Measurements from ENCODE around the gene ONECUT2. TPM values are rescaled to one million over a fixed set of nuclear protein-coding genes. Genes with fewer than 3 reads are reported as not detected.

The ONECUT2 gene
- polyA plus RNA-seq, 3 donors, result not detected

DNA sequence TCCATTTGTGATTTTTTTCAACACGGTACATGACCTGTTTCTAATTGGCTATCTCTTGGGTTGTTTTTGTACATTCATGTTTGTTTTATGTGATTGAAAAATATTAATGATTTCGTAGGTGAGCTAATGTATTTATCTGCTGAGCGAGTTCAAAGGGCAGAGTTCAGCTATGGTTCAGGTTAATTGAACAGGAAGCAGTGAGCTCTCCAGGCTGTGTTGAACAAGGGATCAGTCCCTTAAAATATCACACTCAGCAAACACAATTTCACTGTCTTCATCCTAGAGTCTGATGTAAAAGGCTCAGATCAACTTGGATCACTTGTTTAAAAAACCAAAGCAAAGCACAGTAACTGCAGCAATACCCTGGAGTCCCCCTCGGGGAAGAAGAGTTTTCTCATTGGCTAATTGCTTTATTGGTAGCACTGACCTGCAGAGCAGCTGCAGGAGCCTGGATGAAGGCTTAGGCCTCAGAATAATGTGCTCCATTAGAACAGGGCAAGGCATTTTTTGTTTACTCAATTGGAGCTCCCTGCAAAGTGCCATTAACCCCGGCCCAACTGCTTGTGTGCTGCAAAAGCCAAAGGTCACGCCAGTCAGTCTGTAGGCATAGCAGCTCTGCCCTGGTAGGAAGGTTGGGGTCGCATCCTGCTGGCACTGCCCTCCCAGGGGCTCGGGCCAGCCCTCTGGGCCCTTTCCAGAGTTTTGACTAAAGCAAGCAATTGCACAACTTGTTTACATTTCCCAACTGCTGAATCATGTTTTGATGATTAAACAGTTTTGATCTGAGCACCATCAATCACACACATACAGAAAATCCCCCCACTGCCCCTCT is 10.5 kb downstream of the ONECUT2 start:
- peaks cover 56 to 58% of the 10 kb centered on the region in 2 donors for H3K27me3 ChIP-seq (ENCODE audit: control insufficient read depth in 2 of 2, insufficient read depth in 2 of 2, low read length in 2 of 2)
- no peak overlapping the region for H2AFZ ChIP-seq (ENCODE audit: insufficient read depth, low read depth, low read length, poor library complexity, severe bottlenecking)
- H3K4me3 ChIP-seq (replicated peaks in 1 of 3; ENCODE audit: low read depth in 2 of 3, low read length in 3 of 3), result no peak overlapping the region
- H3K27ac ChIP-seq (ENCODE audit: low read depth in 1 of 2, low read length in 2 of 2), result no peak overlapping the region
- no peaks in the 10 kb centered on the region for H3K36me3 ChIP-seq (replicated peaks in 1 of 2; ENCODE audit: control insufficient read depth in 1 of 2, insufficient read depth in 2 of 2, low read length in 2 of 2)
- intact Hi-C loops (cut with micrococcal nuclease), result no loop called here
- WGBS (ENCODE audit: insufficient coverage), result 59% methylated on average over 6 of the region's 8 CpGs
- no peak overlapping the region for H3K4me2 ChIP-seq (replicated peaks; ENCODE audit: extremely low read depth, low read length, poor library complexity, severe bottlenecking)
- H3K9me3 Mint-ChIP-seq, result peaks cover 0 to 14% (median 2%) of the 10 kb centered on the region in 7 donors
- TF ChIP-seq, protein P1, sequence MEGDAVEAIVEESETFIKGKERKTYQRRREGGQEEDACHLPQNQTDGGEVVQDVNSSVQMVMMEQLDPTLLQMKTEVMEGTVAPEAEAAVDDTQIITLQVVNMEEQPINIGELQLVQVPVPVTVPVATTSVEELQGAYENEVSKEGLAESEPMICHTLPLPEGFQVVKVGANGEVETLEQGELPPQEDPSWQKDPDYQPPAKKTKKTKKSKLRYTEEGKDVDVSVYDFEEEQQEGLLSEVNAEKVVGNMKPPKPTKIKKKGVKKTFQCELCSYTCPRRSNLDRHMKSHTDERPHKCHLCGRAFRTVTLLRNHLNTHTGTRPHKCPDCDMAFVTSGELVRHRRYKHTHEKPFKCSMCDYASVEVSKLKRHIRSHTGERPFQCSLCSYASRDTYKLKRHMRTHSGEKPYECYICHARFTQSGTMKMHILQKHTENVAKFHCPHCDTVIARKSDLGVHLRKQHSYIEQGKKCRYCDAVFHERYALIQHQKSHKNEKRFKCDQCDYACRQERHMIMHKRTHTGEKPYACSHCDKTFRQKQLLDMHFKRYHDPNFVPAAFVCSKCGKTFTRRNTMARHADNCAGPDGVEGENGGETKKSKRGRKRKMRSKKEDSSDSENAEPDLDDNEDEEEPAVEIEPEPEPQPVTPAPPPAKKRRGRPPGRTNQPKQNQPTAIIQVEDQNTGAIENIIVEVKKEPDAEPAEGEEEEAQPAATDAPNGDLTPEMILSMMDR (IDR thresholded peaks at IDR 0.05), result no peak
- no peak overlapping the region for H3K27ac Mint-ChIP-seq
- no peaks in the 10 kb centered on the region for H3K79me2 ChIP-seq (ENCODE audit: insufficient read depth, low read length)
- peak overlapping the region in 1 of 2 donors; percentile 40 for H3K4me3 Mint-ChIP-seq
- DNase-seq, result no peak
- no peaks in the 10 kb centered on the region for H4K20me1 ChIP-seq (ENCODE audit: insufficient read depth, low read length)
- H3K4me1 ChIP-seq (ENCODE audit: control insufficient read depth in 1 of 2, insufficient read depth in 2 of 2, low read length in 2 of 2), result peaks cover 0 to 7% of the 10 kb centered on the region in 2 donors
- H3K27me3 Mint-ChIP-seq (ENCODE audit: low read depth in 3 of 3), result peaks cover 57 to 75% (median 58%) of the 10 kb centered on the region in 3 donors
- no peaks in the 10 kb centered on the region for H3K36me3 Mint-ChIP-seq
- no peak overlapping the region for H3K9ac ChIP-seq (ENCODE audit: insufficient read depth, low read length, poor library complexity, severe bottlenecking)
- peaks cover 8% of the 10 kb centered on the region for H3K4me1 Mint-ChIP-seq
- H3K9me3 ChIP-seq (replicated peaks in 1 of 2; ENCODE audit: control insufficient read depth in 1 of 2, insufficient read depth in 1 of 2, low read length in 2 of 2), result peaks cover 0 to 24% of the 10 kb centered on the region in 2 donors

DNA sequence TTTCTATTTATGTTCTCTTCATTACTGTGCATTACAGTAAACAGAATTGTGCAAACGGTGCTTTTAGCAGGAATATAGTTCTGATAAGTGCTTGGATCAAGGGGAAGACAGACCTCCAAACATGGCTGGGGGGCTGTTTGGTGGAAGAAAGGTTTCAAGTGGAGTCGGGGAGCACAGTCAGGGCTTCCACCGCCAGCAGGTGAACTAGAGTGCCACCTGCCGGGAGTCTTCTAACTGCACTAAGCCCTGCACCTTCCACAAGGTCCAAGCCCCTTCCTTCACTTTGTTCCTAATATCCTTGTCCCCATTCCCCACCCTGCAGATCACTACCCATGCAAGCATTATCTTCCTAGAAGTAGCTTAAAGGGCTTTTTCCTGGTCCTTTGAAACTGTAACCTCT is 11.1 kb downstream of the ONECUT2 start:
- H3K4me1 Mint-ChIP-seq, result peaks cover 3% of the 10 kb centered on the region
- DNase-seq, result no peak
- Histone ChIP-seq H4K20me1 (ENCODE audit: insufficient read depth, low read length) (no peaks in the 10 kb centered on the region), H3K79me2 (ENCODE audit: insufficient read depth, low read length) (no peaks in the 10 kb centered on the region), H3K9ac (ENCODE audit: insufficient read depth, low read length, poor library complexity, severe bottlenecking) (no peak overlapping the region), H3K4me1 (ENCODE audit: control insufficient read depth in 1 of 2, insufficient read depth in 2 of 2, low read length in 2 of 2) (peaks cover 0 to 2% of the 10 kb centered on the region in 2 donors), H3K27ac (ENCODE audit: low read depth in 1 of 2, low read length in 2 of 2) (no peak overlapping the region), H3K4me2 (replicated peaks; ENCODE audit: extremely low read depth, low read length, poor library complexity, severe bottlenecking) (no peak overlapping the region), H3K36me3 (replicated peaks in 1 of 2; ENCODE audit: control insufficient read depth in 1 of 2, insufficient read depth in 2 of 2, low read length in 2 of 2) (no peaks in the 10 kb centered on the region), H2AFZ (ENCODE audit: insufficient read depth, low read depth, low read length, poor library complexity, severe bottlenecking) (no peak overlapping the region), H3K4me3 (replicated peaks in 1 of 3; ENCODE audit: low read depth in 2 of 3, low read length in 3 of 3) (no peak overlapping the region), H3K9me3 (replicated peaks in 1 of 2; ENCODE audit: control insufficient read depth in 1 of 2, insufficient read depth in 1 of 2, low read length in 2 of 2) (peaks cover 0 to 18% of the 10 kb centered on the region in 2 donors), H3K27me3 (ENCODE audit: control insufficient read depth in 2 of 2, insufficient read depth in 2 of 2, low read length in 2 of 2) (peaks cover 49 to 52% of the 10 kb centered on the region in 2 donors)
- H3K27ac Mint-ChIP-seq, result peak overlapping the region in 1 of 7 donors; percentile 74
- 0% methylated on average over 1 of the region's 4 CpGs for WGBS (ENCODE audit: insufficient coverage)
- no peak overlapping the region for H3K4me3 Mint-ChIP-seq
- no peaks in the 10 kb centered on the region for H3K36me3 Mint-ChIP-seq
- intact Hi-C loops (cut with micrococcal nuclease), result no loop called here
- H3K9me3 Mint-ChIP-seq, result peaks cover 0 to 11% (median 2%) of the 10 kb centered on the region in 7 donors
- TF ChIP-seq, protein P1 (IDR thresholded peaks at IDR 0.05), result no peak
- H3K27me3 Mint-ChIP-seq (ENCODE audit: low read depth in 3 of 3), result peaks cover 51 to 71% (median 52%) of the 10 kb centered on the region in 3 donors
